Brain microvascular endothelial cell (primary cell): Measurements from ENCODE around the gene CPOX.

Source experiments
- DNase-seq: peaks from one replicate; pipeline ENCODE4 v3.0.0-alpha.2; 2020
- H3K27ac ChIP-seq: fragments of 250-450 bp; sonication (Bioruptor Pico); 2 replicates; pipeline ENCODE4 v1.5.1; 2020; ENCODE audit warnings: mild to moderate bottlenecking, moderate library complexity
- H3K27me3 ChIP-seq: fragments of 250-450 bp; sonication (Bioruptor Pico); replicated peaks from 2 replicates; pipeline ENCODE4 v1.5.1; 2020; ENCODE audit warnings: mild to moderate bottlenecking
- H3K36me3 ChIP-seq: fragments of 250-450 bp; sonication (Bioruptor Pico); replicated peaks from 2 replicates; pipeline ENCODE4 v1.5.1; 2020; ENCODE audit warnings: mild to moderate bottlenecking
- H3K4me3 ChIP-seq: 2 replicates; pipeline ENCODE4 v1.5.1; 2011; ENCODE audit warnings: low read depth, mild to moderate bottlenecking, control low read depth, low read length, moderate library complexity
- CTCF ChIP-seq: IDR thresholded peaks from 2 replicates; pipeline ENCODE4 v1.5.1; 2011; ENCODE audit warnings: low read depth, mild to moderate bottlenecking, moderate library complexity, low read length, control low read depth, inconsistent platforms; ENCODE audit errors: missing control alignments
- in situ Hi-C: cut with HindIII; loops from 2 replicates; pipeline ENCODE4 v1.10.0; 2017; ENCODE audit warnings: low sequenced_read_pairs, low pct_ligation_motif_present

CPOX gene

GRCh38 chr3:98558100-98558827, 35.1 kb downstream of the CPOX start:
- Histone ChIP-seq H3K27ac (no peak overlapping the region), H3K4me3 (no peak overlapping the region)
- in situ Hi-C loops = no loop called here

GRCh38 chr3:98557324-98558010, 35.9 kb downstream of the CPOX start:
- TF ChIP-seq CTCF = no peak
- Histone ChIP-seq H3K4me3 (no peak overlapping the region), H3K36me3 (no peaks in the 10 kb centered on the region), H3K27ac (no peak overlapping the region), H3K27me3 (no peaks in the 10 kb centered on the region)
- in situ Hi-C loops = no loop called here
- no peak for DNase-seq

More at GRCh38 chr3:98558100-98558827, 35.1 kb downstream of the CPOX start:
- no peaks in the 10 kb centered on the region for H3K36me3 ChIP-seq
- no peaks in the 10 kb centered on the region for H3K27me3 ChIP-seq
- no peak for TF ChIP-seq CTCF
- no peak for DNase-seq

DNA sequence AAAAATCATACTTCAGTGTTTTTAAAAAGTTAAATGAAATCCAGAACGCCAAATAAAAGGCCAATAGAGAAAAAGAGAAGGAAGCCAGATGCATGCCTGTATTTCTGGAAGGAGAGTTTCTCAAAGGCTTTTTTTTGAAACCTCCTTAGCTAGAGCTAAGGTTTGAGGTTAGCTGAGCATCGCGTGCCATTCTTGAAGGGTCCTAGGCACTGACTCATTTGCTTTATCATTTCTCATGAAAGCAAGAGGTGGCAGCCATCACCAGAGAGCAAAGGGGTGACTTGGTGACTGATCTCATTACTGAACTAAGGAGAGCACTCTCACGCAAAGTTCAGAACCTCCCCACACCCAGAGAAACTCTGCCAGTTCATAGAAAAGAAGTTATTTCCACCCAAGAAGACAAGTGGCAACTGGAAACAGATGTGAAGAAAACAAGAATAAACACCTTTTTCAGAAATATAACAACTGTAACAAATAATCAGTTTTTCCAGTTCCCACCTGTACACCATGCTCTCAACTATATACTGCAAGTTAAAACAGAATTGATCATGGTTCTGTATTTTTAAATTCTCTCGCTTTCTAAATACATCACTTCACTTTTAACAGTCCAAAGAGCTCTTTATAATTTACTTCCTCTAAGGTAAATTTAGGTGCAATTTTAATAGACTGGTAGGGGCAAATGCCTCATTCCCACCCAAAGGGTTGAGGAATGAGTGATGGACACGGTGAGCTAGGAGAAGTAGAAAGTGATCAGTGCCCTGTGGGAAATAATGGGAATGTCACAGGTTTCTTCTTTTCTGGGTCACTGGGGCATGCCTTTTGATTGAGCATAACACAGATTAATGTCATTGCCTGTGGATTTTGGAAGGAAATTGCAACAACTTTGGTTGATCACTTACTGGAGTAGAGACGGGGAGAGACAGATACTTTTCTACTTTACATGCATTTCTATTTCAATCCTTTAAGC, 37.0 kb downstream of the CPOX start:
- Histone ChIP-seq H3K27ac (peak overlapping the region; percentile 33), H3K4me3 (no peak overlapping the region), H3K36me3 (no peaks in the 10 kb centered on the region), H3K27me3 (no peaks in the 10 kb centered on the region)
- DNase-seq = peak; percentile 36
- in situ Hi-C loops = no loop called here
- TF ChIP-seq CTCF = no peak

DNA sequence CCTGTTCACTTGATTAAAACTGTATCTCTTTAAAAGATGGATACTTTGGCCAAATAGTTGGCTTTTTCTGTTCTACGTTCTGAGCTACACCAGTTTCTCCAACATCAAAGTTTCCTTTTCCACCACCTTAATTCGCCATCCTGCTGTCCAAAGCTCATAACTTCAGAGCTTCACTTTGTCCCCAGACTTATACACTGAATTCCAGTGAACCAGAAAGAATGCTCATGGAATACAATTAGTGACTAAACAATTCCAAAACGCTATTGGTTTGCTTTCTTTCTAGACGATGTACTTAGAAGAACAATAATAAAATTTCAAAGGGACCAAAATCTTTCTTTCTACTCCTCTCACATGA, 38.4 kb downstream of the CPOX start:
- DNase-seq = no peak
- in situ Hi-C loops = no loop called here
- no peak for TF ChIP-seq CTCF
- Histone ChIP-seq H3K36me3 (no peaks in the 10 kb centered on the region), H3K4me3 (no peak overlapping the region), H3K27me3 (no peaks in the 10 kb centered on the region), H3K27ac (no peak overlapping the region)

GRCh38 chr3:98554580-98554979, 38.8 kb downstream of the CPOX start:
- in situ Hi-C loops = no loop called here
- no peak for DNase-seq
- Histone ChIP-seq H3K36me3 (no peaks in the 10 kb centered on the region), H3K27me3 (peaks cover 2% of the 10 kb centered on the region), H3K27ac (no peak overlapping the region), H3K4me3 (no peak overlapping the region)
- no peak for TF ChIP-seq CTCF
